Tibial nerve (tissue), 3 donors: ENCODE results near the gene INF2.

ENCODE experiments used
- CTCF ChIP-seq, 5 experiments: fragments of 200-600 bp in 3 of 5; fragments of 450-650 bp in 2 of 5; sonication (generic) in 3 of 5; IDR thresholded peaks; one replicate each; pipeline ENCODE4 v1.5.1; 2016 to 2019; ENCODE audit warnings: antibody characterized with exemption in 5 of 5, mild to moderate bottlenecking in 3 of 5, moderate library complexity in 2 of 5
- POLR2A ChIP-seq, 2 donors: fragments of 450-650 bp; IDR thresholded peaks; one replicate each; pipeline ENCODE4 v1.6.1; 2017; ENCODE audit warnings: antibody characterized with exemption in 2 of 2, mild to moderate bottlenecking in 2 of 2, moderate library complexity in 2 of 2

- TF ChIP-seq CTCF (IDR thresholded peaks at IDR 0.05) (no peak), POLR2A (IDR thresholded peaks at IDR 0.05) (no peak)
Measured at GRCh38 chr14:104771374-104771773, 82.0 kb downstream of the INF2 start.
